ENCODE results near the gene CCL1.

DNA sequence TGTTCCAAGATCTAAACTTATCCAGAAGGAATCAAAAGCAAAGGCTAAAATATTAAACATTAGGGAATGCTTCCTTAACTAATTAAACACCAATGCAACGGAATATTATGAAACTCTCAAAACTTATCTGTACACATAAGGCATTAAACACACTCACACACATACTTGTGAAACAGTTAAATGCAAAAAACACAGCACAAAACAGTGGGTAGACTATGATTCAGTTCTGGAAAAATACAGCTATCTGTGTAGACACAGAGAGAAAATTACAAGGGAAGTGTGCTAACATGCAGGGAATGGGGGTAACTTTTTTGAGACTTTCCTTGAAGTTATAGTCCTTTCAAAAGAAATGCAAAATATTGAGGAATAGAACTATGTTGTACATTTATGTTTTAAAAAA, 36.7 kb upstream of the CCL1 start:
- TF ChIP-seq CTCF (IDR thresholded peaks at IDR 0.05) (no peak), EZH2 (IDR thresholded peaks at IDR 0.05; ENCODE audit: borderline replicate concordance, insufficient read depth, low read depth, low read length, poor library complexity, severe bottlenecking) (no peak)

Measured in B cell (primary cell).